Pancreas (tissue), 10 donors: ENCODE data around the gene IL16. TPM values are rescaled to one million over a fixed set of nuclear protein-coding genes. Genes with fewer than 3 reads are reported as not detected.

Source experiments
- ATAC-seq, 4 donors: fragments of 200-7000 bp; cut with Tn5 transposase; one replicate each; pipeline versions ENCODE4 v1.8.0 to v1.9.1; 2020; ENCODE audit warnings: mild to moderate bottlenecking in 4 of 4, moderate library complexity in 4 of 4
- DNase-seq, 6 donors: peaks; one replicate each; pipeline ENCODE4 v3.0.0-alpha.2; 2020
- FAIRE-seq: peaks from 2 replicates; lab custom pipeline; 2012; peaks lifted over from hg19 to GRCh38; lab: Jason Lieb, UNC
- H3K27ac ChIP-seq, 4 donors: fragments of 200-600 bp; sonication (generic); 1 replicate in 3 of 4; 2 replicates in 1 of 4; pipeline versions ENCODE4 v1.5.0 to v1.8.0; 2020
- H3K27me3 ChIP-seq, 4 donors: fragments of 200-600 bp; one replicate each; pipeline ENCODE4 v1.8.0; 2021
- H3K36me3 ChIP-seq, 3 donors: fragments of 200-600 bp; sonication (generic) in 1 of 3; one replicate each; pipeline versions ENCODE4 v1.5.0 to v1.8.0; 2020 to 2021
- H3K4me1 ChIP-seq, 3 donors: fragments of 200-600 bp; one replicate each; pipeline ENCODE4 v1.8.0; 2021
- H3K4me3 ChIP-seq, 4 donors: fragments of 200-600 bp; sonication (generic) in 2 of 4; one replicate each; pipeline versions ENCODE4 v1.5.0 to v1.8.0; 2020 to 2021
- H3K9me3 ChIP-seq, 4 donors: fragments of 200-600 bp; one replicate each; pipeline ENCODE4 v1.8.0; 2021
- CTCF ChIP-seq, 4 donors: fragments of 200-600 bp; sonication (generic) in 3 of 4; IDR thresholded peaks; one replicate each; pipeline versions ENCODE4 v1.5.0 to v1.8.0; 2021; ENCODE audit warnings: antibody characterized with exemption in 4 of 4
- WGBS, 2 donors: extraction: QIAGEN DNeasy Blood & Tissue Kit; methylation state at CpG; one replicate each; pipeline ENCODE4 v1.1.7; 2013; 5-methylcytosine and 5-hydroxymethylcytosine counted together
- intact Hi-C, 3 donors: fragments of 100-400 bp; cut with DNase I; formaldehyde crosslinking; loops; one replicate each; pipeline versions ENCODE4 v1.11.1 to v1.14.2; 2022
- polyA plus RNA-seq, 2 donors: library from polyadenylated mRNA; stranded (reverse); fragments of 200-250 nt; gene quantifications; one replicate each; pipeline ENCODE4 v1.2.3, GENCODE V29; 2013
- total RNA-seq, 6 donors: library from RNA; stranded (reverse); fragmentation: NEBNext Ultra II Directional in 4 of 6; extraction: Animal tissue kit (Norgen Biotek cat#: 25700) in 4 of 6; gene quantifications; one replicate each; pipeline versions ENCODE4 v1.2.1 to v1.2.4, GENCODE V29; 2021 to 2023
- donor health status: healthy with polysubstance abuse.
- donor health status: DM: no; HTN: no; CAD: no; lungs with moderate emphysema.
- donor health status: DM: no; HTN: no; CAD: no.
- donor health status: control.
- donor health status: control.
- donor health status: Bipolar disorder and iron deficiency.
- donor health status: DM: yes; HTN: yes; CAD: no.
- donor health status: DM: no; HTN: no; CAD: no.
- donor health status: DM: no; HTN: no; CAD: no.
- donor health status: DM: yes; HTN: yes; CAD: no.

The IL16 gene
- total and polyA plus RNA-seq, 8 donors = 0.79 to 7.0 (median 2.4) TPM

GRCh38 chr15:81171286-81171685 lies 25.4 kb upstream of the IL16 start:
- no peaks in the 10 kb centered on the region for H3K36me3 ChIP-seq
- intact Hi-C loops = no loop called here
- TF ChIP-seq CTCF (IDR thresholded peaks at IDR 0.05) = no peak
- H3K9me3 ChIP-seq = no peaks in the 10 kb centered on the region
- no peak for ATAC-seq
- H3K27me3 ChIP-seq = no peaks in the 10 kb centered on the region
- DNase-seq = no peak
- H3K4me1 ChIP-seq = no peaks in the 10 kb centered on the region
- H3K27ac ChIP-seq = no peak overlapping the region
- no peak for FAIRE-seq
- no peak overlapping the region for H3K4me3 ChIP-seq

GRCh38 chr15:81174125-81174791 lies 22.4 kb upstream of the IL16 start:
- ATAC-seq = no peak
- H3K9me3 ChIP-seq = no peaks in the 10 kb centered on the region
- H3K27me3 ChIP-seq = no peaks in the 10 kb centered on the region
- intact Hi-C loops = no loop called here
- TF ChIP-seq CTCF (IDR thresholded peaks at IDR 0.05) = no peak
- no peak overlapping the region for H3K4me3 ChIP-seq
- 81% methylated on average over 2 of the region's 2 CpGs for WGBS, 2 donors
- H3K36me3 ChIP-seq = no peaks in the 10 kb centered on the region
- no peak overlapping the region for H3K27ac ChIP-seq
- DNase-seq = no peak
- H3K4me1 ChIP-seq = no peaks in the 10 kb centered on the region
- FAIRE-seq = no peak

- no peak for FAIRE-seq
- TF ChIP-seq CTCF (IDR thresholded peaks at IDR 0.05) = no peak
Observed at GRCh38 chr15:81174792-81175327, 21.8 kb upstream of the IL16 start.

GRCh38 chr15:81175496-81175895 lies 21.2 kb upstream of the IL16 start:
- intact Hi-C loops = no loop called here
- no peaks in the 10 kb centered on the region for H3K9me3 ChIP-seq
- DNase-seq (no peak), ATAC-seq (no peak), FAIRE-seq (no peak)
- no peaks in the 10 kb centered on the region for H3K36me3 ChIP-seq
- H3K27ac ChIP-seq = no peak overlapping the region
- no peak for TF ChIP-seq CTCF (IDR thresholded peaks at IDR 0.05)
- H3K4me3 ChIP-seq = no peak overlapping the region
- H3K4me1 ChIP-seq = no peaks in the 10 kb centered on the region
- no peaks in the 10 kb centered on the region for H3K27me3 ChIP-seq
- 28 to 80% methylated on average over 1 of the region's 1 CpG for WGBS, 2 donors

More at GRCh38 chr15:81174792-81175327, 21.8 kb upstream of the IL16 start:
- H3K27ac ChIP-seq = no peak overlapping the region
- H3K27me3 ChIP-seq = no peaks in the 10 kb centered on the region
- WGBS, 2 donors = 95 to 100% methylated on average over 1 of the region's 1 CpG
- H3K9me3 ChIP-seq = no peaks in the 10 kb centered on the region
- ATAC-seq (no peak), DNase-seq (no peak)
- H3K36me3 ChIP-seq = no peaks in the 10 kb centered on the region
- no peaks in the 10 kb centered on the region for H3K4me1 ChIP-seq
- H3K4me3 ChIP-seq = no peak overlapping the region
- intact Hi-C loops = no loop called here

- H3K36me3 ChIP-seq = no peaks in the 10 kb centered on the region
- no peak overlapping the region for H3K27ac ChIP-seq
- intact Hi-C loops = no loop called here
- no peak for TF ChIP-seq CTCF (IDR thresholded peaks at IDR 0.05)
- peak in 3 of 4 donors; percentile 30 to 55 (median 47) for ATAC-seq
- H3K4me3 ChIP-seq = no peak overlapping the region
- H3K27me3 ChIP-seq = no peaks in the 10 kb centered on the region
- H3K9me3 ChIP-seq = no peaks in the 10 kb centered on the region
- FAIRE-seq = no peak
- DNase-seq = peak in 1 of 6 donors; percentile 26
- no peaks in the 10 kb centered on the region for H3K4me1 ChIP-seq
- 77 to 80% methylated on average over 16 of the region's 16 CpGs for WGBS, 2 donors
Observed at GRCh38 chr15:81176291-81176893, 20.3 kb upstream of the IL16 start.
